ENCODE measurements around the gene HTR1E.
"Not testable (repeated sequence)": the region's sequence is repeated elsewhere in the genome, so short reads cannot be mapped to it uniquely, and the experiment has no call there.

HTR1E gene

GRCh38 chr6:87001494-87001893 lies 64.2 kb downstream of the HTR1E start:
- no peak for DNase-seq

GRCh38 chr6:87002391-87002790 lies 65.1 kb downstream of the HTR1E start:
- DNase-seq = not testable (repeated sequence)

GRCh38 chr6:87006541-87006940 lies 69.2 kb downstream of the HTR1E start:
- DNase-seq = not testable (repeated sequence)

DNA sequence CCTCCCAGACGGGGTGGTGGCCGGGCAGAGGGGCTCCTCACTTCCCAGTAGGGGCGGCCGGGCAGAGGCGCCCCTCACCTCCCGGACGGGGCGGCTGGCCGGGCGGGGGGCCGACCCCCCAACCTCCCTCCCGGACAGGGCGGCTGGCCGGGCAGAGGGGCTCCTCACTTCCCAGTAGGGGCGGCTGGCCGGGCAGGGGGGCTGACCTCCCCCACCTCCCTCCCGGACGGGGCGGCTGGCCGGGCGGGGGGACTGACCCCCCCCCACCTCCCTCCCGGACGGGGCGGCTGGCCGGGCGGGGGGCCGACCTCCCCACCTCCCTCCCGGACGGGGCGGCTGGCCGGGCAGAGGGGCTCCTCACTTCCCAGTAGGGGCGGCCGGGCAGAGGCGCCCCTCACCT lies 72.3 kb downstream of the HTR1E start:
- DNase-seq = not testable (repeated sequence)

- DNase-seq = no peak
Observed at GRCh38 chr6:87012035-87012434, 74.7 kb downstream of the HTR1E start.

DNA sequence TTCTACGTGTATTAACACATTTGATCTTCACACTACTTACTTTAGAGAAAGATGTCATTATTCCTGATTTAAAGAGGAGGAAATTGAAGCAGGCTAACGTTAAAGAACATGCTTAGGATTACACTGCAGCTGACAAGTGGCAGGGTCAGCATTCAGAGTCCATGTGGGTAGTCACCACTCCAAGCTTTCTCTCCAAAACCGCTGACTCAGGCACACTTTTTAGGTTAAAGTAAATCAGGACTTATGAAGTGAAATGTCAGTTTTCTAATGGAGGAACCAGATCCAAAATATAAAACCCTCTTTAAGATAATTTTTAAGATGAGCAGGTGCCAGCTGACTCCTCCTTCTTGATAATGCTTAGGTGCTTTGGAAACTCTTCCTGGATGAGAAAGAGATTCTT lies 75.4 kb downstream of the HTR1E start:
- DNase-seq = no peak

DNA sequence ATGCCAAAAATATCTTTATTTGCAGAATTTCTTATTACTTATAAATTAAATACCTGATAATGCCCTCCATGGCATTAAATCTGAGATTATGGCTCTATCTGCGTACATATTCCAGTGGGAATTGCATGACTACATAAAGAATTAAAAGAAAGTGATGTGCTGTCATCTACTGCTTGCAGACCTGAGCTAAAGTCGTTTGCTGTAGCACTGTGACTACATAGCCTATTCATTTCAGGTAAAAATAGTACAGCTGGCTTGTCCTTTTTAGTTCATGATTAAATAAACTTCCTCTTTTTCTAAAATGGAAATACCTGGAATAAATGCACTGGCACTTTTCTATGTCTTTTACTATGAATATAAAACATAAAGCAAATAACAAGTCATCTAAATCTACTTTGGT lies 79.4 kb downstream of the HTR1E start:
- DNase-seq = no peak

DNA sequence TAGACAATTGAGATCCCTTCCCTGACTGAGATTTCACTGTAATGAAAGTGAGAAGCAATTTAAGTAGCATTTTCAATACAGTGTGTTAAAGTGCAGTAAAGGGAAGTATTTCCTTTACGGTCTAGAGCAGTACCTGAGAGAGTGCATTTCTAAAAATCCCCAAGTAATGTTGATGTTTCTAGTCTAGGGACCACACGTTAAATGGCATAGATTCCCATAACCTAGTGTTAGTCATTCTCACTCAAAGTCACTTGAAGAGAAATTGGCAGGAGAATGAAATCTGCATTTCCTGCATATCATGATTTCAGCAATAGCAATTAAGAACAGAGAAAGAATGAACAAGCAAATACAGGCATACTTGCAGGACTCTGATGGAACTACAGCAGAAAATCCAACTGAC lies 89.7 kb downstream of the HTR1E start:
- DNase-seq = no peak

DNA sequence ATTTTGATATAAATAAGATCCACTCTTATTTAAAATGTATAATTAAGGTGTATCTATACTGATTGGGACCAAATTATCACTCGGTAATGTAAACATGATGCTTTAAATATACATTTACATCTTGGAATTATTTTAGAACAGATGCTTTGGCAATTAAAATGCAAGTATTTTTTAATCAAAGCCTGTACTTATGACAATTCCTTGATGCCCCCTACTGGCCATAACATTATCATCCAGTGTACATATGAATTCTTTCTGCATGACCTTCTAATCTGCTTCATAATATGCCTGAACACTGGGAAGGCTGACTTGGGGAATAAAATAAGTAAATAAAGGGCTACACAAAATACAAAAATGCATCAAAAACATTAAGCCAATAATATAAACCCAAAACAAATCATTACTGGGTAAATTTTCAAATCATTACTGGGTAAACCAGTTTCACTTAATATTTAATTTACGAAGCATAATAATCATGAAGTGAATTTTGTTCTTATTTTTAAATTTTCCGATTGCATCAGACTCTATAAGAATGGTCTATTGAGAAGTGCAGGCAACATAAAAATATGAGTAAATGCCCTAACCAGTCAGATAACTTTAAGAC lies 92.5 kb downstream of the HTR1E start:
- DNase-seq = no peak

- no peak for DNase-seq
Observed at GRCh38 chr6:87040729-87041128, 103.4 kb downstream of the HTR1E start.

- no peak for DNase-seq
Observed at GRCh38 chr6:87045521-87046075, 108.3 kb downstream of the HTR1E start.

GRCh38 chr6:87049779-87050178 lies 112.5 kb downstream of the HTR1E start:
- no peak for DNase-seq

GRCh38 chr6:87053312-87053711 lies 116.0 kb downstream of the HTR1E start:
- DNase-seq = no peak

DNA sequence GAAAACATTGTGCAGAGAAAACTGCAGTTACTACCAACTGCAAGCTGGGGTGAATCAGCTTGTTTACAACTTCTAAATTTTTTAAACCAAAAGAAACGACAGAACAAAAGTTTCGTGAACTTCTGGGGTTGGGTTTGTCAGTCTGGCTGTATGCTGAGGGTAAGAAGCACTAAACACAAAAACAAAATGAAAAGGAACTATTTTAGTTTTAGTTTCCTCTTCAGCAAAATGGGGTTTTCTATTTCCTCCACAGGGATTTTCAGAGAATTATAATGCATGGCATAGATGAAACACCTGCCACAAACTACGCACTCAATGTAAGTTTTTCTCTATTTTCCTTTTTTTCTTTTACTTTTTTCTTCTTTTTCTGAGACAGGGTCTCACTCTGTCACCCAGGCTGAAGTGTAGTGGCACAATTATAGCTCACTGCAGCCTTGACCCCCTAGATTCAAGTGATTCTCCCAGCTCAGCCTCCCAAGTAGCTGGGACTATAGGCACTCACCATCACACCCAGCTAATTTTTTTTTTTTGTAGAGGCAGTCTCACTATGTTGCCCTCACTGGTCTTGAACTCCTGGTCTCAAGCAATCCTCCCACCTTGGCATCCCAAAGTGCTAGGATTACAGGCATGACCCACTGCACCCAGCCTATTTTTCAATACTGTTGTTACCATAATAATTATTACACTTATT lies 117.0 kb downstream of the HTR1E start:
- DNase-seq = no peak

DNA sequence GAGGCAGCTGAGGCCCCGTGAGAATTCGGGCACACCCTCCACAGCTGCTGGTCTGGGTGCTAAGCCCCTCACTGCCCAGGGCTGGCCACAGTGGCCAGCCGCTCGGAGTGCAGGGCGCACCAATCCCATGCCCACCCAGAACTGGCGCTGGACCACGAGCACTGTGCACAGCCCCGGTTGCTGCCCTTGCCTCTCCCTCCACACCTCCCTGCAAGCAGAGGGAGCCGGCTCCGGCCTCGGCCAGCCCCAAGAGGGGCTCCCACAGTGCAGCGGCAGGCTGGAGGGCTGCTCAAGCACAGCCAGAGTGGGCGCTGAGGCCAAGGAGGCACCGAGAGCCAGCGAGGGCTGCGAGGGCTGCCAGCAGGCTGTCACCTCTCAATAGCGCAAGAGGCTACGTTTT lies 122.6 kb downstream of the HTR1E start:
- DNase-seq = no peak

- no peak for DNase-seq
Observed at GRCh38 chr6:87065117-87065516, 127.8 kb downstream of the HTR1E start.

Measured in stimulated activated CD4-positive, alpha-beta T cell treated with anti-CD3 and anti-CD28 coated beads, Interleukin-4, amount 100 ng/mL, for 1 hour (primary cell).